Activated naive CD4-positive, alpha-beta T cell treated with anti-CD3 and anti-CD28 coated beads, Interleukin-2, amount 50 U/mL, for 16 hours (primary cell): ENCODE data around the gene WIF1.

Source experiments
- DNase-seq: peaks from one replicate; pipeline ENCODE4 v3.0.0-alpha.2; 2020

The WIF1 gene, protein sequence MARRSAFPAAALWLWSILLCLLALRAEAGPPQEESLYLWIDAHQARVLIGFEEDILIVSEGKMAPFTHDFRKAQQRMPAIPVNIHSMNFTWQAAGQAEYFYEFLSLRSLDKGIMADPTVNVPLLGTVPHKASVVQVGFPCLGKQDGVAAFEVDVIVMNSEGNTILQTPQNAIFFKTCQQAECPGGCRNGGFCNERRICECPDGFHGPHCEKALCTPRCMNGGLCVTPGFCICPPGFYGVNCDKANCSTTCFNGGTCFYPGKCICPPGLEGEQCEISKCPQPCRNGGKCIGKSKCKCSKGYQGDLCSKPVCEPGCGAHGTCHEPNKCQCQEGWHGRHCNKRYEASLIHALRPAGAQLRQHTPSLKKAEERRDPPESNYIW

DNA sequence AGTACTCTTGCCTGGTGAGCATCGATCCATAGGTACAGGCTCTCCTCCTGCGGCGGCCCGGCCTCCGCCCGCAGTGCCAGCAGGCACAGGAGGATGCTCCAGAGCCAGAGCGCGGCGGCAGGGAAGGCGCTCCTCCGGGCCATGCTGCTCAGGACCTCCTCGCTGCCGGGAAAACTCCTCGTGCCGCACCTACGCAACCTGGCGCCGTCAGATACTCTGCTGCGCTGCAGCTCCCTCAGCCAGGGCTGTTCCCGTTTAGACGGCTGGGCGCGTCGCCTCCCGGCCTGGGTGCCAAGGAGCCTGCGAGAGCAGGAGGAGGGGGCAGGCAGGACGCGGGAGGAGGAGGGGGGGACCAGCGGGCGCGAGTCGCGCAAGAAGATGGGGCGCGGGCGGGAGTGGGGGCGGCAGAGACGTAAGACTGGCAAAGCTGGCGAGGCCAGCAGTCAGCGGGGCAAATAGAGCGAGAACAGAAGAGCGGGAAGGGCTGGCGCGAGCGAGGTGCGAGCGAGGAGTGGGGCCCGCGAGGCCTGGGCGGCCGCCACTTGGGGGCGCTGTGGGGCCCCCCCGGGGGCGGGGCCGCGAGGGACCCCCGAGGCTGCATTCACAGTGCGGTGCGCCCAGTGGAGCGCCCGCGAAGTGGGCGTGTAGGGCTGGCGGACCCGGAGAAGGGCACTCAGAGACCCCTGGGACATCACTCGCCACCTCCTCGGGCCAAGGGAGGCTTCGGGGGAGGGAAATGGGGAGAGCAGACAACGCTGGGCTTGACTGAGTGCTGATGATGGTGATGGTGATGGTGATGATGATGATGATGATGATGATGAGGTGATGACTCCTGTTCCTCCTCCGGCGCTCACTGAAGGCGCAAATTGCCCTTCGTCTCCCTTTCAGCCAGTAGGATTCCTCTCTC, at the start of gene WIF1:
TSS of gene WIF1 (minus strand) at position 257 of the 907 bp plus-strand sequence. CDS start at position 143, 114 bp downstream.
- DNase-seq: peak; percentile 38

DNA sequence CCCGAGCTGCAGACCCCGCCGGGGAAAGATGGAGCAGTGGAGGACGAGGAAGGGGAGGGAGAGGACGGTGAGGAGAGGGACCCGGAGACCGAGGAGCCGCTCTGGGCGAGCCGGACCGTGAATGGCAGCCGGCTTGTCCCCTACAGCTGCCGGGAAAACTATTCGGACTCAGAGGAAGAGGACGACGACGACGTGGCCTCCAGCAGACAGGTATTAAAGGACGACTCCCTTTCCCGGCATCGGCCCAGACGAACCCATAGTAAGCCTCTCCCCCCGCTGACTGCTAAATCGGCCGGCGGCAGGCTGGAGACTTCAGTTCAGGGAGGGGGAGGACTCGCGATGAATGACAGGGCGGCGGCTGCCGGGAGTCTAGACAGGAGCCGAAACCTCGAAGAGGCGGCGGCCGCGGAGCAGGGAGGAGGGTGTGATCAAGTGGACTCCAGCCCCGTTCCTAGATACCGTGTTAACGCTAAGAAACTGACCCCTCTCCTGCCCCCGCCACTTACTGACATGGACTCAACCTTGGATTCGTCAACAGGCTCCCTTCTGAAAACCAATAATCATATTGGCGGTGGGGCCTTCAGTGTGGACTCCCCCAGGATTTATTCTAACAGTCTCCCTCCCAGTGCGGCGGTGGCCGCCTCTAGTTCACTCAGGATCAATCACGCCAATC, 49.2 kb upstream of the WIF1 start:
- peak; percentile 55 for DNase-seq

DNA sequence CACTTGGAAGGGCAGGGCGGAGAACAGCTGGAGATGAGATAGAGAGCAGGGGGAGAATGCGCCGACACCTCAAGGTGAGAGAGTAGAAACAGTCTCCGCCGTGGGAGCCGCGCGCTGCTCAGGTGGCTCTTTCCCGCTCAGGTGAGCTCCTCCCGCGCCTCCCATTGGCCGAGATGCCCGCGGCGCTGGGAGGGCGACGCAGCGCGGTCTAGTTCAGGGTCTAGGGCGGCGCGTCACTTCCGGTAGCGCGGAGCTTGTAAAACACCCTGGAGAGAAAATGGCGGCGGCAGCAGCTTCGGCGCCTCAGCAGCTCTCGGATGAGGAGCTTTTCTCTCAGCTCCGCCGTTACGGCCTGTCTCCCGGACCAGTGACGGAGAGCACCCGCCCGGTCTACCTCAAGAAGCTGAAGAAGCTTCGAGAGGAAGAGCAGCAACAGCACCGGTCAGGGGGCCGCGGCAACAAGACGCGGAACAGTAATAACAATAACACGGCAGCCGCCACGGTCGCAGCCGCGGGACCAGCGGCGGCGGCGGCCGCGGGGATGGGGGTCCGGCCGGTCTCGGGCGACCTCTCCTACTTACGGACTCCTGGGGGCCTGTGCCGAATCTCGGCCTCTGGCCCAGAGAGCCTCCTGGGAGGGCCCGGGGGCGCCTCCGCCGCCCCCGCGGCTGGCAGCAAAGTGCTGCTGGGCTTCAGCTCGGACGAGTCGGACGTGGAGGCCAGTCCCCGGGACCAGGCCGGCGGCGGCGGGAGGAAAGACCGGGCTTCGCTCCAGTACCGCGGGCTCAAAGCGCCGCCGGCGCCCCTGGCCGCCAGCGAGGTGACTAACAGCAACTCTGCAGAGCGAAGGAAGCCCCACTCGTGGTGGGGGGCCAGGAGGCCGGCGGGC, 48.5 kb upstream of the WIF1 start, which contains the start of gene LEMD3:
TSS of gene LEMD3 (plus strand) at position 264 of the 889 bp plus-strand sequence. CDS start at position 278, 14 bp downstream.
- peak; percentile 95 for DNase-seq

DNA sequence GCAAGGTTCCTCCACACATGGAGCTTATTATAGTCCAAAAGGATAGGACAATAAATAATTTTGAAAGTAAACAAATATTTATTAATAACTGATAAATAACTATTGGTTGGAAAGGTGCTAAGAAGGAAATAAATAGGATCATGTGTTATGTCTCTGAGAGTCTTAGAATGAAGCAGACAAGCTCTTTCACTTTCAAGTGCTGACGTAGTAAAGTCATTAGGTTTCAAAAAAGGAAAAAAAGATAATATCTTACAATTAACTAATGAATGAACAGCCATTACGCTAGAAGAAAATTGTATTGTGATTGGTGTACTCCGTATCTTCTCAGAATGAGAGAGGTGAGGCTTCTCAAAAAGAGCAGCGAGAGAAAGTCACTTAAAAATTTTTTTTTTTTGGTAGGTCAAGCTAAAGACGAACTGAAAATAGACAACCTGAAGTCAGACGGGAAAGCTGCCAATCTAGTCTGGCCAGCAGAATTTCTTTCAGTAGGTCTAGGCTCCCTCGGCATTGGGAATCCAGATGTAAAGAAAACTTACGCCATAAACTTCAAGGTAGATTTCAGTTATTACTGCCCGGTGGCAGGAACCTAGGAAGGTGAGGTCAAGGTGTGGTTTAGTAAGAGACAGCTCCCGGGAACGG, 47.7 kb upstream of the WIF1 start:
- no peak for DNase-seq

DNA sequence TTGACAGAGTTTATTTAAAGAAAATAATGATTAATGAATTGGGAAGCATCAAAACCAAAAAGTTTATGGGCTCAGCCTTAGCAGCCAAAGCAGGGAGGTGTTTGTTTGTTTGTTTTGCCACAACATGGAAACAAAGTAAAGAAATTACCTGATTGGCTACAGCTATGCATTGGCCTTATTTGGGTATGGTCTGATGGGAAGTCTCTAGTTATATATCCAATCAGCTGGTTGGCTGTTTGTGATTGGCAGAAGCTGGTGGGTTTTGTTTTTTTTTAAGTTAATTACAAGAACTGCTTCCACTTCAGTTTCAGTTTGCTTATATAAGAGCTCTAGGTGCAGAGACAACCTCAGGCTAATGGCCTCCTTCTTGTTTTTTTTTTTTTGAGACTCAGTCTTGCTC, 43.7 kb upstream of the WIF1 start:
- no peak for DNase-seq

DNA sequence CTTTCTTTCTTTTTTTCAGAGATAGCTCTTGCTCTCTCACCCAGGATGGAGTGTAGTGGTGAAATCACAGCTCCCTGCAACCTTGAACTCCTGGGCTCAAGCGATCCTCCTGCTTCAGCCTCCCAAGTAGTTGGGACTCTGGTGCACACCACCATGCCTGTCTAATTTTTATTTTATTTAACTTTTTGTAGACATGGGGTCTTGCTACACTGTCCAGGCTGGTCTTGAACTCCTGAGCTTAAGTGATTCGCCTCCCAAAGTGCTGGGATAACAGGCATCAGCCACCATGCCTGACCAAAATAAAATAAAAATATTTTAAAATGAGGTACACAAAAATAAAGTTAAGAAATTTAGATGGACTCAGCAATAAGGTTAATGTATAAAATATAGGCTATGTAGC, 43.1 kb upstream of the WIF1 start:
- no peak for DNase-seq

DNA sequence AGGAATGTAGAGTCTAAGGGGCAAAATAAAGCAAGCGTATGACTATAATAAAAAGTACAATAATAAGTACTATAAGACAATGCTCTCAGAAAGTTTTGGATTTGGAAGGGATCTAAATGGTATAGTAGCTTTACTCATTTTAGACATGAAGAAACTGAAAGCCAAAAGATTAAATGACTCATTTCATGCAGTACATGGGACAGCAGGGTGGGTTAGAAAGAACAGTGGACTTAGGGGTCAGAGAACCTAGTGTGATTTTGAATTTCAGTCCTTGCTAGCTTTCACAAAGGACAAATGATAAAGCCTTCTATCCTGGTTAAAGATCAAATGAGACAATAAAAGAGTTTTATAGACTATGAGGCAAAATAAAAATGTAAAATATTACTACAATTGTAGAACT, 41.5 kb upstream of the WIF1 start:
- DNase-seq: no peak

DNA sequence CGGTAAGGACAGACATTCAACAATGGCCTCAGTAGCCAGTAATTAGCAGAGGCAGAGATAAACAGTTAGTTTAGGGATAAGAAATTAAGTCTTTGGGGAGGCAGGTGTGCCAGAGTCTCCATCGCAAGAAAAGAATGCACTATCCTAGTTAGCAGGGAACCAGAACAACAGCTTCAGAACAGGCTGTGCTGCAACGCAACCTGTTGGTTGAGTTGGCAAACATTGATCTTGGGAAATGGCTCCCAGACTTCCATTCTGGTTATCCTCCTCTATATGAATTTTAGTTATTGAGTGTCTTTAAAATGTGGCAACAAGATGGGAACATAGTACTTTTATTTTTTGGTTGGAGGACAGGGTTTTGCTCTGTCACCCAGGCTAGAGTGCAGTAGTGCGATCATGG, 36.0 kb upstream of the WIF1 start:
- no peak for DNase-seq

DNA sequence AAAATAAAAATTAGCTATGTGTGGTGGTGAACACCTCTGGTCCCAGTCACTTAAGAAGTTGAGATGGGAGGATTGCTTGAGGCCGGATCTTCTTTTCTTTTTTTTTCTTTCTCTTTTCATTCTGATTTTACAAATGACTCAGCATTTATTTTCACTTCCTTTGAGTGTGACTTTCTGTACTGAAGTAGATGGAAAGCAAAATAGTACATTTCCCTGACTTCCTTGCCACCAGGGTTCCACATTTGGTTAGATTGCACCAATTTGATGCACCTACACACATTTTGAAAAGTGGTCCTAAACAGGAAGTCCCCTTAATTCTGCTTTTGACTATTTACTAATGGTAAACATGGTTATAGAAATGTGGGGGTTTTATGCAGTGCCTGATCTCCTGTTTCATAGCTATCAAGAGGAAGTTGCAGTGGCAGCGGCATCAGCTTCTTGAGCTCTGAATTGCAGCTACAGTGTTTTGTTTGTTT, 35.3 kb upstream of the WIF1 start:
- no peak for DNase-seq

DNA sequence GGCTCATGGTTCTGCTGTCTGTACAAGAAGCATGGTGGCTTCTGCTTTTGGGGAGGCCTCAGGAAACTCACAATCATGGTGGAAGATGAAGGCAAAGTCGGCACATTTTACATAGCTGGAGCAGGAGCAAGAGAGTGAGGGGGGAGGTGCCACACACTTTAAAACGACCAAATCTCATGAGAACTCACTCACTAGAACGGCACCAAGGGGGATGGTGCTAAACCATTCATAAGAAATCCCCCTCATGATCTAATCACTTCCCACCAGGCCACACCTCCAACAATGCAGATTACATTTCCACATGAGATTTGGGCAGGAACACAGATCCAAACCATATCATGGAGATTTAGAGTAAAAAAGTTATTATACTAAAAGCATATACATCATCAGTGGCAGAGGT, 34.7 kb upstream of the WIF1 start:
- DNase-seq: no peak

DNA sequence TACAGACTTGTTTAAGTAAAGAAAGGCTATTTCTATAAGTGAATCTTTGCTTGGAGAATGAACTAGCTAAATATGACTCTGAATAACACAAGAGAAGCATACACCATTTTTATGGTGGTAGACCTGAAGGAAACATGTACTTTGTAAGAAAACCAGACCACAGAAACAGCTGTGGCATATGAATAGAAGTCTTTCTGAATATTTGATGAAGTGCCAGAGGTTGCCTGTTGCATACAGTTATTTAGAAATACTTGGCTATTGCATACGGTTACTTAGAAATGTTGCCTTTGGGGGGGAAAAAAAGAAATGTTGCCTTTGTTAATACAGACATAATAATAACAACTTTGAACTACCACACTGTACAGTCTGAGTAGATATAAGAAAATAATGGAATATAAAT, 31.5 kb upstream of the WIF1 start:
- no peak for DNase-seq

DNA sequence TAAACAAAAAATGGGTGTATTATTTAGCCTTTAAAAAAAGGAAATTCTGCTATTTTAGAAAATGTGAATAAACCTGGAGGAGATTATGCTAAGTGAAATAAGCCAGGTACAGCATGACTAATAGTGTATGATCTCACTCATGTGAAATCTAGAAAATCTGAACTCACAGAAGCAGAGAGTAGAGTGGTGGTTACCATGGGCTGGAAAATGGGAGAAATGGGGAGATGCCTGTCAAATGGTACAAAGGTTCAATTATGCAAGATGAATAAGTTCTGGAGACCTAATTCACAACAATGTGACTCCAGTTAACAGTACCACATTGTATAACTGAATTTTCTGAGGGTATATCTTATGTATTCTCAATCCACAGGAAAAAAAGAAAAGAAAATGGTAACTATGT, 30.9 kb upstream of the WIF1 start:
- DNase-seq: no peak

DNA sequence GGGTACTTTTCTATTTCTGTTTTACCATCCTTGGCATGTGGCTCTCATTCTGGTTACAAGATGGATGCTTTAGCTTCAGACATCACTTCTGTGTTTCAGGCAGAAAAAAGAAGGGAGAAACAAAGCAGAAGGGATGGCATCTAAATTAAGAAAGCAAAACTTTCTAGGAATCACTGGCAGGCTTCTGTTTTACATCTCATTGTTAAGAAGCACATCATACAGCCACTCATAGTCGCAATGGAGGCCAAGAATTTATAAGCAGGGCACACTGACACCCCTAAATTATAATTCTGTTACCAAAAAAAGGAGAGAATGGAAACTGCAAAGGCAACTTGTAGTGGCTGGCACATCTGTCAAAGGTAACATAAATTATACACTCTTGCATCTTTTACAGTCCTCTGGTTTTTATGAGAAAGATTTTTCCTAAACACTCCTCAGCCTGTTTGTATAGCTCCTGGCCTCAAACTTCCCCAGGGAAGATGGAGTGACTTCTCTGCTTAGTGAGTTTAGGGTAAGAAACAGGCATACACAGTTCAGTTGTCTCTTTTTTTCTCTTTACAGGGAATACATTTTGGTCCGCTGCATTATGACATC, 26.3 kb upstream of the WIF1 start:
- DNase-seq: no peak

DNA sequence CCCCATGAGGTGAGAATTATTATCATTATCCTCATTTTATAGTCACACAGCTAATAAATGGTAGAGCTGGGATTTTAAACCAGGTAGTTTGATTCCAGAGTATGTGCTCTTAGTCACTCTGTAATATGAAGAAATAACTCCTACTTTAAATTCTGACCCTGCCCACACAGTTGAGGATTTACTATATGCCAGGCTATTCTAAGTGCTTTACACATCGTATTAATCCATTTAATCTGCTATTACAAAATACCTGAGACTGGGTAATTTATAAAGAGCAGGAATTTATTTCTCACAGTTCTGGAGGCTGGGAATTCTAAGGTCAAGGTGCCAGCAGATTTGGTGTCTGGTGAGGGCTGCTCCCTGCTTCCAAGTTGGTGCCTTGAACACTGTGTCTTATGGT, 19.6 kb upstream of the WIF1 start:
- DNase-seq: no peak

DNA sequence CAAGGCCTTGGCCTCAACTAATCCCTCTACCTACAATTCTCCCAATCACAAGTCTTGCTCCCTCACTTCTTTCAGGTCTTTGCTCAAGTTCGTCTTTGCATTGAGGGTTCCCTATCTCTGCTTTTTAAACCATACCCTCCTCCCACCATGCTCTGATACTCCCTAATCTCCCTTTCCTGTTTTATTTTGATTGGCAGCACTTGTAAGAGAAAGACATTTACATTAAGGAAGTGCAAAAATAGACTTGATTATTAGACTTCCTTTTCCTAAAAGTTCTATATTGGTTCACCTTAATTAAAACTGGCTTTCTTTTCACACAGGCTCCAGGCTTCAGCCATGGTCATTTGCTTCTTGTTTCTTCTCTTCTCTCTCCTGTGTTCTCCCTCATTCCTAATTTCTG, 18.3 kb upstream of the WIF1 start:
- no peak for DNase-seq

DNA sequence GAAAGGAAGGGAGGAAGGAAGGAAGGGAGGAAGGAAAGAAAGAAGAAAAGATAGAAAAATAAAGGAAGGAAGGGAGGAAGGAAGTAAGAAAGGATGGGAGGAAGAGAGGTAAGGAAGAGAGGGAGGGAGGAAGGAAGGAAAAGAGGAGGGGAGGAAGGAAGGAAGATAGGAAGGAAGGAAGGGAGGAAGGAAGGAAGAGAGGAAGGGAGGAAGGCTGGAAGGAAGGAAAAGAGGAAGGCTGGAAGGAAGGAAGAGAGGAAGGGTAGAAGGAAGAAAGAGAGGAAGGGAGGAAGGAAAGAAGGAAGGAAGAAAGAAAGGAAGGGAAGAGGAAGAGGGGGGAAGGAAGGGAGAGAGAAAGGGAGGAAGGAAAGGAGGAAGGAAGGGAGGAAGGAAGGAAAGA, 12.8 kb upstream of the WIF1 start:
- DNase-seq: no peak

DNA sequence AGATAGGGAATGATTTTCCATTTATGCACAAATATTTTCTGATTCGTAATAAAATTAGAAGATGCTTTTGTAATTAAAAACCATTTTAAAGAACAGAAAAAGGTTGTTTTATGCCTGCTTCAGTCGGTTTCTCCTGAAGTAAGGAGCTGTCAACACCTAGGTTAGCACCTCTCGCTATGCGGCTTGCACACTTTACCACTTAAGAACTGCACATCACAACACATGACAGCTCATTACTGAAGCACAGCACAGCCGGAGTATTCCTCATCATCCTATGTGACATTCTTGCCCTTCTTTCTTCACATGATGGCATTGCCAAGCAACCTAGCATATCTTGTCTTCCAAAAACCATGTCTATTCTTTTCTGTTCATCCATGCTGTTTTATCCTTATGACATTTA, 5.4 kb upstream of the WIF1 start:
- DNase-seq: no peak

DNA sequence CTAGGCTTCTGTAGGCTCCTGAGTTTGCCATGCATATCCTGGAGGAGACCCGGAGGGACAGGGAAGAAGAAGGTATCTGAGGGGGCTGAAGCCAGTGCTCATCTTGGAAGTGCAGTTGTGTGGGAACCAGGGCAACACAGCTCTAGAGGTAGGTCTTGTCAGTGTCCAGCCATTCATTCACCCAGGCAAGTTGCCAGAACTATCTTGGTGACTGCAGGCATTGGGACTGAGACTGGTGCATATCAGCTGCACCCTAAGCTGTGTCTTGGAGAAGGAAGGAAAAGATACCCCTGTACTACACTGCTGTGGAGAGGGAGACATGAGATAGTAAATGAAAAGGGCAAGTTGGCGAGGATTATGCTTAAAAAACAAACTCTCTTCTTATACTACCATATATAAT, 4.9 kb upstream of the WIF1 start:
- no peak for DNase-seq

DNA sequence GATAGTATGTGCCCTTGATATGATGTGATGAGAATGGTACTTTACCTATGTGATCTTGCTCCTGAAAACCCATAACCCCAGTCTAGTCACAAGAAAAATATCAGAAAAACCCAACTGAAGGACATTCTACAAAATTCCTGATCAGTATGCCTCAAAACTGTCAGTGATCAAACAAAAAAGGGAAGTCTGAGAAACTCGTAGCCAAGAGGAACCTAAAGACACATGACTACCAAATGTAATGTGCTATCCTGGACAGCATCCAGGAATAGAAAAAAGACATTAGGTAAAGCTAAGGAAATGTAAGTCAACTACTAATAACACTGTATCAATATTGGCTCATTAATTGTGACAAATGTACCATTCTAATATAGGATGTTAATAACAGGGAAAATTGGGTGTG, 4.1 kb upstream of the WIF1 start:
- DNase-seq: no peak

DNA sequence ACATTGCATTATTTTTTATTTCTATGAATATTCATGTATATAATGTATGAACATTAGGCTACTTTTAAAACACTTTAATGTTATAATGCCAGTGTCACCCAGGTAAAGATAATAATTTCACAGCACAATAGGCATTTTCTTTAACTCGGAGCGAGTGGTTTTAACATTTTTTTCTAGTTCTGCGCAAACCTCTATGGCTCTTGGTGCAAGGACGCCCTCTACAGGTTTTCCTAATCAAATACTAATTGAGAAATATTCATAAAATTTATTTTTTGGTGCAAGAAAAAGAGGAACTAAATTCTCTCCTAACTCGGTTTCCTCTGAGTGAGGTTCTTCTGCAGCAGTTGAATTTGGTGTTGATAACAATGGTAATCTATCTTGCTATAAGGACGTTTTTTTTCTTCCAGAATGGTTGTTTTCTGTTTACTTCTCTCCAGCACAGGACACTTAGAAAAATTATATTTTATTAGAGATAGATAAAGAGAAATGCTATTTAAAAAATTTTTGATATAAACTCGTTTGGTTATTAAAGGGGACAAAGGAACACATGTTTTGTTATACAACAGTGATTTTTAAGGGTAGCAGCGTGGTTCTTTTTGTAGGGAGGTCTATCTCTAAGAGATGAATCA, 2.4 kb upstream of the WIF1 start:
- no peak for DNase-seq

DNA sequence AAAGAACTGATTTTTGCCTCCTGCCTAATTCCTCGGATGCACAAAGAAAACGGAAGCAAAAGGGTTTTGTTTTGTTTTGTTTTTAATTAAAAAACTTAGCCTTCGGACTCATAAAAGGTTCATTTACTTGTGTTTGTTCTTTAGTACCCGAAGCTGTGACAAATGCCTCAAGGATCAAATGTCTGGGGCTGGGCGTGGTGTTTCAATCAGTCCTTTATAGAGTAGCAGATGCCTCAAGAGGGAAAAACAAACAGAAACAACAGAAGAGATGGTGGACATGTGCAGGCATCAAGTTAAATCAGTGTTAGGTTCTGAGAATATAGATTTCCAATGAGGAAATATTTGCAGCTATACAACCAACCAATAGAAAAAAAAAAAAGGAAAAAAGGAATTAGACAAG, 1.6 kb upstream of the WIF1 start:
- no peak for DNase-seq
